HG02798 (cell line): ENCODE data around the gene ENTREP3.
A peak's percentile ranks its signal among the peaks of the same experiment; 100 is the strongest.

Experiments used
- ATAC-seq: cut with Tn5 transposase; IDR thresholded peaks from one replicate; pipeline ENCODE4 v1.9.1; 2021; ENCODE audit warnings: mild to moderate bottlenecking; ENCODE audit not compliant: unreplicated experiment, poor library complexity

ENTREP3 gene

GRCh38 chr1:155282488-155283091 lies 27.3 kb upstream of the ENTREP3 start:
- no peak for ATAC-seq

GRCh38 chr1:155279268-155279667 lies 24.0 kb upstream of the ENTREP3 start:
- ATAC-seq: no peak

- ATAC-seq: no peak
Observed at GRCh38 chr1:155278689-155279160, 23.4 kb upstream of the ENTREP3 start.

- no peak for ATAC-seq
Observed at GRCh38 chr1:155277902-155278688, 22.8 kb upstream of the ENTREP3 start.

- peak; percentile 71 for ATAC-seq
Observed at GRCh38 chr1:155277070-155277901, 22.0 kb upstream of the ENTREP3 start, which contains the start of gene HCN3. Gene HCN3, plus strand, starts transcription at chr1:155277463. Its CDS starts 128 bp downstream, at chr1:155277591.

GRCh38 chr1:155273343-155274245 lies 18.3 kb upstream of the ENTREP3 start, which contains the start of gene CLK2:
Gene CLK2, minus strand, starts transcription at chr1:155273504. Its CDS starts 2,527 bp downstream, at chr1:155270977.
- ATAC-seq: peak; percentile 88

- peak; percentile 29 for ATAC-seq
Observed at GRCh38 chr1:155272466-155273342, 17.4 kb upstream of the ENTREP3 start.

GRCh38 chr1:155269381-155269780 lies 14.1 kb upstream of the ENTREP3 start:
- no peak for ATAC-seq

- ATAC-seq: no peak
Observed at GRCh38 chr1:155268630-155269029, 13.3 kb upstream of the ENTREP3 start.

- no peak for ATAC-seq
Observed at GRCh38 chr1:155267373-155267772, 12.1 kb upstream of the ENTREP3 start.

- no peak for ATAC-seq
Observed at GRCh38 chr1:155266553-155266952, 11.3 kb upstream of the ENTREP3 start.

GRCh38 chr1:155263067-155263466 lies 7.8 kb upstream of the ENTREP3 start:
- no peak for ATAC-seq

GRCh38 chr1:155261852-155262673 lies 6.8 kb upstream of the ENTREP3 start, which contains the start of gene SCAMP3:
Gene SCAMP3, minus strand, starts transcription at chr1:155262360. Its CDS starts 209 bp downstream, at chr1:155262151.
- ATAC-seq: peak; percentile 96

GRCh38 chr1:155261493-155261851 lies 6.2 kb upstream of the ENTREP3 start:
- peak; percentile 1 for ATAC-seq

- no peak for ATAC-seq
Observed at GRCh38 chr1:155260276-155260675, 5.0 kb upstream of the ENTREP3 start.

- no peak for ATAC-seq
Observed at GRCh38 chr1:155256058-155256852, 972 bp upstream of the ENTREP3 start.

GRCh38 chr1:155254714-155255242 lies 505 bp downstream of the ENTREP3 start:
- ATAC-seq: no peak
